Stimulated activated CD8-positive, alpha-beta memory T cell treated with anti-CD3 and anti-CD28 coated beads, Interleukin-15, amount 100 ng/mL, for 1 hour (primary cell): ENCODE data around the gene FBXL7.

ENCODE experiments used
- DNase-seq: peaks from one replicate; pipeline ENCODE4 v3.0.0-alpha.2; 2020; ENCODE audit warnings: low read depth

FBXL7 gene

DNA sequence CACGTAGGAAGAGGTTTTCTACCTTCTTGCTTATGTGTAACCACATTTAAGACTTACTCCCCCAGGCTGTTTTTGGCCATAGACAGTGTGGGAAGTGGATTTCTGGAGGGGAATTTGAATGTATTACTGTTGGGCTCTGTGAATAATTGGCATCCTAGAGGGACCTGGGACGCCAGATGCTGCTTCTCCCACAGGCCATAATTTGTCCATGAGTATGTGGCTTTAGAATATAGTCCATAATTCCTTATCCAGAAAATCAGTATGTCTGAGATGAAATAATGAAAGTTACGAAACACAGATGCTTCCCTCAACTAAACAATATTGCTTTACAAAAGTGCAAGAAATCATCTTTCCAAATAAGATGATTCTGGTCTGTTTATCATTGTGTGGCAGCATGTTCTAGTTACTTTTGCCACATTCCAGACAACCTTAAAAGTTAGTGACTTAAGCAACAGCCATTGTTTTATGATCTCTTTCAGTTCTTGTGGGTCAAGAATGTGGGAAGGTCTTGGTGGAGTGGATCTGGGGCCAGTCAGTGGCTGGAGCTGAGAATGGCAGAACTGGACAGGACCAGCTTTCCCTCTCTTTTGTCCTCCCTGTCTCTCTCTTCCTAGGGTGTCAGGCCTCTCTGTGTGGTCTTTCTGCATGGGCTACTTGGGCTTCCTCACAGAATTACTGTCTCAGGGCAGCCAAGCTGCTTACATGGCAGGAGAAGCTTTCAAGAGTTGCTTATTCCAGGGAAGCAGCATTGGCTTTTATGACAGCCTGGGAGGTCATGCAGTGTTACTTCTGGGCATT is 79.4 kb downstream of the FBXL7 start:
- DNase-seq = no peak

DNA sequence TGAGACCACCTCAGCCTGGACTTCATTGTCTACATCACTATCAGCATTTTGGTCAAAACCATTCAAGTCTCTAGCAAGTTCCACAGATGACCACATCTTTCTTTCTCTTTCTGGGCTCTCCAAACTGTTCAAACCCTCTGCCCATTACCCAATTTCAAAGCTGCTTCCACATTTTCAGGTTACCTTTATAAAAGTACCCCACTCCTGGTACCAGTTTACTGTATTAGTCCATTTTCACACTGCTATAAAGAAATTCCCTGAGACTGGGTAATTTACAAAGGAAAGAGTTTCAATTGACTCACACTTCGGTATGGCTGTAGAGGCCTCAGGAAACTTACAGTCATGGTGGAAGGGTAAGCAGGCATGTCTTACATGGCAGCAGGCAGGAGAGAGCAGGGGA is 84.5 kb downstream of the FBXL7 start:
- DNase-seq = no peak

DNA sequence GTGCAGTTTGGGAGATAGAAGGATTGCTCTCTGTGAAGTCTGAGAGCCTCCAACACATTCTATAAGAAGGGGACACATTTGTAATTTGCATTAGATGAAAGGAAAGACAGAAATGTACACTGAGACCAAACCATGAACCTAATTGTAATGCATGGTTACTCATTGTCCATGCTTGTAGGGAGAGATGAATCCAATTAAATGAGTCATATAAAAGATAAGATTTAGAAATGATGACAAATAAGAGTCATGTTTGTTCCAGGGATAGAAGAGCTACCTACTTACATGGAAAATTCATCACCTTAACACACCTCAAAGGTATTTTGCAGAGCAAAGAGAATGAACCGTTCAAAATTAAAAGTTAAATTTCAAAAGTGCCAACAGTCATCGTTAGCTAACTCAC is 85.1 kb downstream of the FBXL7 start:
- no peak for DNase-seq

DNA sequence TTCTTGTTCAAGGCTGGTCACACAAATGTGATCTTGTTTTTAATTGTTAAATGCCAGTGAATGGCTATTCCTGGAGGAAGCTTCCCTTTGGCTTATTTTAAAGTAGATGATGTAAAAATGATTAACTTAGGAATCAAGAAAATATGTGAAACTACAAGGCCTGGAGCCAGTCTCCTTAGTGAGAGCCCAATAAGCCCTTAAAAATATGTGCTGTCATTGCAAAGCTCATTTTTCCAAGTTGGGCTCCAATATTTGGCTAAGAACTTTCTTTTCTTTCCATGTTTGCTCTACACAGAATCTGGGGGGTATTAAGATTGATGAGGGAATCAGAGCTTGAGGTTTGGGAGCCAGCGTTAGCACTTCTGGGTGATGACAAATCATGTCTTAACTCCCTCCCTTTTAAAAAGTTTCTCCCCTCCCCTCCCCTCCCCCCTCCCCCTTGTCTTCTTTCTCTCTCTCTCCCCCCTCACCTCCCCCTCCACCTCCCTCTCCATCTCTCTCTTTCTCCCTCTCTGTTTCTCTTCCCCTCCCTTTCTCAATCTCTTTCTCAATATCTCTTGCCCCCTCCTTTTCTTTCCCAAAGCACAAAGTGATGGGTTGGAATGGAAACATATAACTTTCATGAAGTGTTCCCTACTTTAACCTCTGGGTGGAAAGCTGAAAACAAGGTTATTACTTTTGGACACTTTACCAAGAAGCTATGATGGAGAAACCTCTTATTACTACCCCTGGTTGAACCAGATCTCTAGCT is 86.0 kb downstream of the FBXL7 start:
- no peak for DNase-seq

DNA sequence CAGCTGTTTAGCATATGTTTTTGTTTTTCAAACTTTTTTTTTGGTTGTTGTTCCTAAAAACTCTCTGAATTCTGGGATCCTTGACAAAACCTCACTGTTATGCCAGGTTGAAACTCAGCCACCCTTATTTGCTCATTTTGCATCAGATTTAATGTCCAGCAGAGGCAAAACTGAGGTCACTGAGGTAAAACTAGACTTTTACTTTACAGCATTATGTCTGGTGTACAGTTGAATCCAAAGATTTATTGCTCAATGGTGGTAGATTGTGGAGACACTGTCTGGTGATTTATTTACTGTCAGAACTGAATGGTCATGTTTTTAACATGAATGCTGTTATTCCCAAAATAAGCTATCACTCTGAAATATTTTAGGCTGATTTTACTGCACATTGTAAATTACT is 87.9 kb downstream of the FBXL7 start:
- DNase-seq = no peak

DNA sequence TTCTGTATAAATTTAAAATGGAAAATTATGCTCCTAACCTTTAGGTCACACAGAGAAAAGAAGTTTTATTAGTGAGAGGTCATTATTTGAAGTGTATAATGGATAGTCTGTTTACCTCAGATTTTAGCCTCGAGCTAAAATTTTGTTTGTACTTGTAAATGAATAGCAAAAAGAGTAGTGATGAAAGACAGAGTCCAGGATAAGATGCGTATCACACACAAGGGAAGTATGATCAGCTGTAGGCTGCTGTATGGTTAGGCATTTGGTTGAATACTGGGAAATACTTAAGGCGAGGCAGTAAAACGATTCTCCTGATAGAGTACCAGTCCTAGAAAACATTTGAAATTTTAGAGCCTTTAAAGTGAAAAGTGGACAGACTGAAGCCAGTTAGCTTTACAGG is 92.7 kb downstream of the FBXL7 start:
- no peak for DNase-seq

DNA sequence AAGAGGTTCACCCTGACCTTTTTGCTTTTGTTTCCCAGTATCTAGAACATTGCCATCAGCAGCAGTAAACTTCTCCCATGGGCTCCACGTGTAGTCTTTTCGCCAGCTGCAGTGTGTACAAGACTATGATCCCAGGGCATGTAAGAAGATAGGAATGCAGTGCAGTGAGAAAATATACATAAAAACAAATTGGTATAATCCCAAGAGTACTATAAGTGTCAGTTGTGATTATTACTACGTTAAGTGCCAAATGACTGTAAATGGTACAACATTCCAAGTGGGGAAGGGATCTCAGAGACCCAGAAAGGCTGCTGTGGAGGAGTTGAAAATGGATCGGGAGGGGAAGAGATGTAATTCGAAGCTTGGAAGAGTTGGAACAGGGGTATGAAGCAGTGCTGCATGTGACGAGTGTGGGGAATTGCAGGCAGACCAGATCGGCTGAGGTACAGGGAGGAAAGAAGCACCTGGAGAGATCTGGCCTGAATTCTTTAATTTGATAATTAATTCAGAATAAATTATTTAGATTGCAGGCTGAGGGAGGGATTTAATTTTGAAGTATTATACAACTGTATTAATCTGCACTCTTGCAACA is 95.1 kb downstream of the FBXL7 start:
- no peak for DNase-seq

DNA sequence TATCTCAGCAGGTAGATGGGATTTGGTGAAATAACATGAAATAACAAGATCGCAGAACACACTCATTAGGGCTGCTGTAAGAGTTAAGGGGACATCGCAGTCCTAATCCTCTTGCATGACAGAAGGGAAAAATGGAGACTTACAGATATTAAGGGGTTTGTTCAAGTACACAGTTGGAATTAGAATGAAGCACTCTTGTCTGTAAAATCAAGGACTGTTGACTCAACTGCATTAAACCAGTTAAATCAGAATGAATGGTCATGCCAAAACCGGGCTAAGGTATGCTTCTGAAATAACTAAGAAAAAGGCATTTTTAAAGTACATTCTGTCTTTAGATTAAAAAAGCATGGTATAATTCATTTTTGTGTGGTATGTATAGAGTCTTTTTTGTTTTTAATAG is 95.9 kb downstream of the FBXL7 start:
- no peak for DNase-seq

DNA sequence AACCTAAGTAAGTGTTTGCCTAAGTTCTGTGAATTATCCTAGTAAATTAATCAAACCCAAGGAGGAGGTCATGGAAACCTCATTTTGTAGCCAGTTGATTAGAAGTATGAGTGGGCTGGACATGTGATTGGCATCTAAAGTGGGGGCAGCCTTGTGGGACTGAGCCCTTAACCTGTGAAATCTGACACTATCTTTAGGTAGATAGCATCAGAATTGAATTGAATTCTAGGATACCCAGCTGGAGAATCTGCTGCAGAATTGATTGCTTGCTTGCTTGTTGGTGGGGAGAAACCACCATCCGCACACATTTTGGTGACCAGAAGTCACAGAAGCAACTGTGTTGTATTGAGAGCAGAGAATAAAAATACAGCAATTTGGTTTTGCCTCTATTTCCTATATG is 97.0 kb downstream of the FBXL7 start:
- no peak for DNase-seq

DNA sequence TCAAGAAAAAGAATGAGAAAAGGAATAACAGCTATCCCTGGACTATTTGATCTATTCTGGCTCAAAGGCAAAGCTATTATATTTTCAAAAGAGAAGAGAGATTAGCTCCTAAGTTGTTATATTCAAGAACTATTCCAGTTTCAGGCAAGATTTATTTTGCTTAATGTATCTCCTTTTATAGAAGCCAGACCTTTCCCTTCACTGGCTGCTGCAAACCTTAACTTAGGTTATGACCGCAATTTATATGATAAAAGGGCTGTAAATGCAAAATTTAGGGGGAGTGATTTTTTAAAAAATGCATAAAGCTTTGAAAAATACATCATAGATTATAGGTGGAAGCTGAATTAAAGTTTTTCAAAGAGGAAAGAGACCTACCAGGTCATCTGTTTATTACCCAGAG is 97.8 kb downstream of the FBXL7 start:
- no peak for DNase-seq

DNA sequence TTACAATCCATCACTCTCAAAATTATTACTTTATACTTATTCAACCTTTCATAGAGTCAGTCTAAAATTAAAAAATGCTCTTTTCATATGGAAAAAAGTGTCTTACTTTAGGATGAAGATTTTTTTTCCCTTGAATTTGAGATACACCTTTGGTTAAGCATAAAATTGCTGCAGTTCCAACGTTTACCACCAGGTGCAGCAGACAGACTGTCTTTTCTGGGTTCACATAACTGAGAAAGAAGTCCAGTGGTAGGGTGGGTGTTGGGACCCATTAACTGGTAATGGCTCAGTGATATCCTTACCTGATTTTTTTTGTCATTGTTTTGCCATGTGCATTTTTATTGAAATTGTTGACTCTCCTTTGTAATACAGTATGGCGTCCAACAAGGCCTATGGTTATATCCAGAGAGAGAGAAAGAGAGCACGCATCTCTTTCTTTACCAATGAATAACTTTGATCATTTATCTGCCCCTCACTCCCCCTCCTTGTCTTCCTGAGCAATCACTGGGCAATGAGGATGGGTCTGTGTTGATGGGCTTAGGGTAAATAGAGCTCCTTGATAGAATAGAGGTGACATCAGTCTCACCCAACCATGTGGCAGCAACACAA is 98.4 kb downstream of the FBXL7 start:
- no peak for DNase-seq

DNA sequence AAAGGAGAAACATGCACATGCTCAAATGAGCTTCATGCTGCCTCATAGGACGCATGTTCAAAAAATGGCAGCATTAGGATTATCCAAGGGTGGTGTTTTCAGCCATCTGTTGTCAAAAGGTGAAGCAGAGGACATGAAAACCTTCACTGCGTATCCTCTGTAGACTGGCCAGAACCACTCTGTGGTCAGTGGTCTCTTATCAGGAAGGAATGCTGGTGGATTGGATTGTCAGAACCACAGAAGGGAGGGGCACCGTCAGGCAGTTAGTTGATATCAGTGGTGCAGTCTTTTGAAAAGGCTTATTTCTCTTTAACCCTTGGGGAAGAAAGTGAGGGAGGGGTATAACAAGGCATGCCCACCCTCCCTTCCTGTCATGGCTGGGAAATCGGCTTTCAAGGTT is 100.1 kb downstream of the FBXL7 start:
- no peak for DNase-seq

DNA sequence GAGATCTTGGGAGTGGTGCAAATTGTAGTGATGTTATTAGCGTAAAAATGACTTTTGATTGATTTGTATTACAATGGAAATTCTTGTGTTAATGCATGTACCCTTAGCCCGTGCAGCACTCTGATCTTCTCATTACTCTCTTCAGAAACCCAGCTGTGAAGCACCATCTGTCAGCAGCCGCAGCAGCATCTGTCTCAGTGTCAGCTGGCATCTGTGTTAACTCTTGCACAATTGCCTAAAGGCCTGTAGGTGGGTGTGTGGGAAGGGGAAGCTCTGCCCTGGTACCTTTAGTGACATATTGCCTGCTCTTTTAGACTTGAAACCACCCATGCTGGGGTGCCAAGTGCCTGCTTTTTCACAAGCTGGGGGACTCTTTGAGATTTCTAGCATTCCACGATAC is 101.3 kb downstream of the FBXL7 start:
- DNase-seq = no peak

DNA sequence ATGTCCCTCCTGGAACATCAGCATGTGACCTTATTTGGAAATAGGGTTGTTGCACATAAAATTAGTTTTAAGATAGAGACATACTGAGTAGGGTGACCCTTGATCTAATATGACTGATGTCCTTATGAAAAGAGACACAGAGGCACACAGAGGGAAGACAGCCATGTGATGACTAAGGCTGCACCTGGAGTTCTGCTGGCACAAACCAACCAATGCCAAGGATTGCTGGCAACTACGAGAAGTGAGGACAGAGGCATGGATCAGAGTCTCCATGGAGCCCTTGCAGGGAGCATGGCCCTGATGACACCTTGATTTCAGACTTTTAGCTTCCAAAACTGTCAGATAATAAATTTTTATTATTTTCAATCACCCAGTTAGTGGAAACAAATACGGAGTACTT is 101.9 kb downstream of the FBXL7 start:
- no peak for DNase-seq

DNA sequence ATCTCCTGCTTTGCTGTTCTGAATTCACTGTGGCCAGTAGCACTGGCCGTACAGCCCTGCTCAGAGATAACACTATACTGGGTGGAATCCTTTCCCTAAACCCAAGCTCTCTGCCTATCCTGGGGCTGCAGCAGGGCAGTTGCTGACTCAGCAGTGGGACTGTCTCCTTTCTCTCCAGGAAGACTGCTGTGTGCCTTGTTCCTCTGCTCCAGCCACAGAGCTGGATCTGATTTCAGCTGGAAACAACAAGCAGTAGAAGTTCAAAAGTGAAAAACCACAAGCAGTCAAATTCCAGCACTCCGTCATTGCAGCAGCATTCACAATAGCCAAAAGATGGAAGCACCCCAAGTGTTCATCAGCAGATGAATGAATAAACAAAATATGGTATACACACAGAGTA is 105.0 kb downstream of the FBXL7 start:
- DNase-seq = no peak

DNA sequence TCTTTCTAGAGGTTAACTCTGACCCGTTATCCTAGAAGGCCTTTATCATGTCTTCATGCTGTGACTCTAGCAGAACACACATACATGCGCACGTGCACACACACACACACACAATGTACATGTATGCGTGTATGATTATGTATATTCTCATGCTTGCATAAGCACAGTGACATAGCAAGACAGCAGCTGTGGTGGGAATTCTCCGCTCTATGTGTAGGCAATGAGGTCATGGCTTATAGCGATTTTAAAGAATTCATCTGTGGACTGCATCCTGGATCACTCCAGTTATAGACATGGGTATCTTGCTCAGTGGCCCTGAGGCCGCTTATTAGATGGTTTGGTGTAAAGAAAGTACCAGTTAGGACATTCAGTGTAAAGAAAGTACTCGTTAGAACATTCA is 106.2 kb downstream of the FBXL7 start:
- DNase-seq = no peak

DNA sequence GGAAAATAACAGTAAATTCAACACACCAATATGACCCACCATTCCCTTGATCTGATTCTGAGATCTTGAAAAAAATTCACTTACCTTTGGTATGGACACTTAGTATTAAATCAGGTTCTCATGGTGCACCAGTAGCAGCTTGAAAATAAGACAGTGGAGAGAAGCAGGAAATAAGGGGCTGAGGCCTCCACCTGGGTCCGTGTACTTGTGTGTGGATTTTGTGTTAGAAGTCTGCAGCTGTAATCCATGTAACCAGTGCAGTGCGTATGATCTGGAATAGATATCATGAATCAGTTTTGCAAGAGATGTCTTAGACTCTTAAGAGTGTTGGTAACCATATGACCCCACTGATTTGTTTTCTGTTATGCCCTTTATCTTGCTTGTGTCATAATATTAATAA is 107.1 kb downstream of the FBXL7 start:
- no peak for DNase-seq

DNA sequence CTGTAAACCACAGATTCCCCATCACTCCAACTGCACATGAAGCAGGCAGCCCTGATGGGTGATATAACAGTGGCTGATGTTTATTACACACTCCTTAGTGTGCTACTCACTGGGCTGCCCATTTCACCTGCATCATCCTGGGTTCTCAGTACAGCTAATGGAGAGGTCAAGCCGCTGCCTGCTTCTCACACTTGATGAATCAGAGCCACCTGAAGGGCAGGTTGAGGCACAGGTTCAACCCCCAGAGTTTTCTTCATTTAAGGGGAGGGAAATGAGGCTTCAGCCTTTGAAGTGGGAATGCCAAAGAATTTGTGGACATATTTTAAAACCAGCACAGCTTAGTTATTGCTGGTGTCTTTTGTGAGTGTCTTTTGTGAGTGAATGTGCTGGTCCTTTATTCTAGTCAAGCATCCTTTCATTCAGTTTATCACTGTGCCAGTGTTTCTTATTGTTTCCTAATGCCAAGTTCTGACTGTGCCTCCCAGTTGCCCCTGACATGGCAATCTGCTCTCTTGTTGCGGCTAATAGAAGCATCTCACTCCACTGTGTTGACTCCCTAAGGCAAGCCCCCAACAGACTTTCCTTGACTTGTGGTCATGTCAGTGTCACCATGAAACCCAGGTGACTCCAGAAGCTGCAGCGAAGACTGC is 109.2 kb downstream of the FBXL7 start:
- no peak for DNase-seq

DNA sequence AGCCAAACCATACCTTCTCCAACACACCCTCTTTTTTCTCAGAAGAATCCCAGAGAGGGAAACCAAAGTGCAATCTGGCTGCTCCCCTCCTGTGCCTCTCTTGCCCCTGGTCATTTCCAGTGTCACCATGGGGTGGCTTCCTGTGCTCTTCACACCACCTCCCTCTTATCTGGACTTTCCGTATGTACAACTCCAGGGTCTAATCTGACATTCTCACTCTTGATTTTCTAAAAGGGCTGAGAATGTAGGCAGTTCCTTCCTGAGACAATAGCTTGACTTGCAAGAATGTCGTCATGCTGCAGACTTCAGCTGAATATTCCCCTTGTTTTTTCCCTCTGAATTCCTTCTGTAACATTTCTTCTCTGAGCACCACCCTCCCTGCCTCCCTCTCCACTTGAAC is 110.2 kb downstream of the FBXL7 start:
- no peak for DNase-seq

DNA sequence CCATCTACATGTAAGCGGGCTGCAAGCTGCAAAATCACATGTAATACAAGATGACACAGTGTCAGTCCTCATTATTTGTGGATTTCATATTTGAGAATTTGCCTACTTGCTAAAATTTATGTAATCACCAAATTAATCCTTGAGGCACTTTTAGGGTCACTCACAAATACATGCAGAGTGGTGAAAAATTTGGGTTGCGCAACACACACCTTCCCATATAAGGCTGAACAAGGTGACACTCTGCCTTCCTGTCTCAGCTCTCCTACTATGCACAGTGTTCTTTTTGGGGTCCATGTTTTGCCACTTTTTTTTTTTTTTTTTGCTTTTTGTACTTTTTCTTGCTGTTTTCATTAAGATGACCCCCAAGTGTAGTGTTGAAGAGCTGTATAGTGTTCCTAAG is 111.0 kb downstream of the FBXL7 start:
- DNase-seq = no peak

DNA sequence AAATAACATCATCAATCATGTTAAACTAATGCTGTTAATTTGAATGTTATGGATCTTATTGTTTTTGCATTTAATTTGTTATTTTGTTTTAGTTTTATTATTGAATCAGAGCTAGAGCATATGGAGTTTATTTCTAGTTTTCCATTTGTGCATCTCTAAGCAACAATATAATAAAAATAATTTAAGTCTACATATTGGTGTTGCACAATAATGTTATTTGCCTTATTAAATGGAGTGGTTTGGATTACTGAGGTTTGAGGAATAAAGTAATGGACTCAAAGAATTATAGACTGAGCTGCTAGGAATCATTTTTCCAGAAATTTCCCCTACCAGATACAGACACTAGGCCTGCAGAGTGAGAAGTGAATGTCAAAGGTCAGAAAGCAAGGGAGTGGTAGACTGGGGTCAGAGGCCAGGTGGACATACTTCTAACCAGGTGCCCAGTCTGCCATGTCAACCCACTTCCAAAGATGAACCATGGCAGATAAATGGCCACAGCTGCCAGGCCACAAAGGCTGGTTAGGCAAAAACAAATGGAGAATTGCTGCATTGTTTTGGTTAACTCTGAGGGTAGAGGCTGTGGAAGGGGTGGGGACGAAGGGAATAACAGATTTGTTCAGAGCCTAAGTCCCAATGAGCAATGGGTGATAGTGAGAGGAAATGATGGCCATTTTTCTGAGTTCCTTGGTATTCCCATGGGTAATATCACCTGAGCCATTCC is 113.1 kb downstream of the FBXL7 start:
- DNase-seq = no peak

DNA sequence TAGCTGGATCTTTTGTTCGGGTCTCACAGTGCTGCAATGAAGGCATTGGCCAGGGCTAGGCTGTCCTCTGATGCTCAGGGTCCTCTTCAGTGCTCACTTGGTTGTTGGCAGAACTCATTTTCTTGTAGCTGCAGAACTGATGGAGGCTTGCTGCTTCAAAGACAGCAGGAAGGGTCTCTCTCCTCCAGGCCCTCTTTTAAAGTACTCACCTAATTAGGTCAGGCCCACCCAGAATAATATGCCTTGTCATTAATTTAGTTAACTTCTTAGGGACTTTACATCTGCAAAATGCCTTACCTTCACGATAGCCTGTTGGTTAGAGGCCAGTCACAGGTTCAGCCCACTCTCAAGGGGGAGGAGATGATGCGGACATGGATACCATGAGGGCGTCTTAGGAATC is 114.7 kb downstream of the FBXL7 start:
- DNase-seq = no peak
